Lower lobe of right lung (tissue), 2 donors: ENCODE results near the gene ESPN. TPM values are rescaled to one million over a fixed set of nuclear protein-coding genes. Genes with fewer than 3 reads are reported as not detected.
A peak's percentile ranks its signal among the peaks of the same experiment; 100 is the strongest.
"Not testable (repeated sequence)": the region's sequence is repeated elsewhere in the genome, so short reads cannot be mapped to it uniquely, and the experiment has no call there.

Experiments
- ATAC-seq, 2 donors: fragments of 200-7000 bp; cut with Tn5 transposase; one replicate each; pipeline ENCODE4 v1.9.1; 2020 to 2022; ENCODE audit warnings: mild to moderate bottlenecking in 2 of 2, moderate library complexity in 2 of 2
- DNase-seq: peaks from one replicate; pipeline ENCODE4 v3.0.0-alpha.2; 2020
- H3K27ac ChIP-seq: fragments of 200-600 bp; one replicate; pipeline ENCODE4 v1.8.0; 2022
- H3K27me3 ChIP-seq: fragments of 200-600 bp; one replicate; pipeline ENCODE4 v1.8.0; 2022; ENCODE audit warnings: low read depth
- H3K36me3 ChIP-seq: fragments of 200-600 bp; one replicate; pipeline ENCODE4 v1.8.0; 2022; ENCODE audit warnings: mild to moderate bottlenecking
- H3K4me1 ChIP-seq: fragments of 200-600 bp; one replicate; pipeline ENCODE4 v1.8.0; 2022
- H3K4me3 ChIP-seq: fragments of 200-600 bp; one replicate; pipeline ENCODE4 v1.8.0; 2022; ENCODE audit warnings: mild to moderate bottlenecking
- H3K9me3 ChIP-seq: fragments of 200-600 bp; one replicate; pipeline ENCODE4 v1.8.0; 2022
- intact Hi-C: fragments of 100-400 bp; cut with DNase I; formaldehyde crosslinking; loops from one replicate; pipeline ENCODE4 v1.11.0; 2022
- total RNA-seq: library from RNA; stranded (reverse); fragmentation: NEBNext Ultra II Directional; extraction: Animal tissue kit (Norgen Biotek cat#: 25700); gene quantifications from one replicate; pipeline ENCODE4 v1.2.1, GENCODE V29; 2021
- TF ChIP-seq, protein P1 (sequence below): fragments of 200-600 bp; IDR thresholded peaks from one replicate; pipeline ENCODE4 v1.8.0; 2022; ENCODE audit warnings: antibody characterized with exemption, mild to moderate bottlenecking
- donor health status: DM: no; HTN: yes; CAD: no; lungs with severe emphysema.

ESPN gene
- total RNA-seq, 1 donor from 2014 or later = 8.3 TPM

DNA sequence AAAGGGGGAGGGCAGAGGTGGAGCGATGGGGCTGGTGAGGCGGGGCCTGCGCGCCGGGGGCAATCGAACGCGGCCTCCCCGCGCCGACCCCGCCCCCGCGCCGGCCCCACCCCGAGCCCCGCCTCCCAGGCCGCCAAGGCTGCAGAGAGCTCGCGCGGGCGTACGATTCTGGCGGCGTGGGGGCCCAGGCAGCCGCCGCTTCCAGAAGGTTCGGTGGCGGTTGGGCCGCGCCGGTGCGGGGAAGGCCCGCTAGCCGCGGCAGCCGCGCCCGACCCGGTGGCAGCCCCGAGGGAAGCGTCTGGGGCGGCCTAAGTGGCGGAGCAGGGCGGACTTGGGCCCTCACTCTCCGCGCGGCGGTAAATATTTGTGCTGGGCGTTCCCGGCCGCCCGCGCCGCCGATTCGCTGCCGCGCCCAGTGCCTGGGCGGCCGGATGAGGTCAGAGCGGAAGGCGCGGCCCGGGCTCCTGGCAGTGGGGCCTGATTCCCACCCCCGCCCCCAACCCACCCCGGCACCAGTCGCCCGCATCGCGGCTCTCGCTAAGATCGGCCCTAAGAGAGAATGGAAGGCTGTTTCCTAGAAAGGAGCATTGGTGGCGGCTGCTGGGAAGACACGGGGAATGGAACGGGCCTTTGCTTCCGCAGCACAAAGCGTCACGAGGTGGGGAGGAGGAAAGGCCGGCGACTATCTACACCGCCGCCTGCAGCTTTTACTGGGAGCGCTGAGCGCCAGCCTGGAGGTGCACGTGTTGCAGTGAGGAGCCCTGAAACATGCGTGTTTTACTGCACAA is 31.0 kb upstream of the ESPN start, which contains the start of gene ACOT7:
Gene ACOT7, minus strand, starts transcription at position 368 of the 788 bp plus-strand sequence. CDS start 368 bp downstream, outside the sequence.
- DNase-seq (peak; percentile 93), ATAC-seq (peak; percentile 98 to 99)
- H3K27ac ChIP-seq = peak within 1 kb of the TSS; percentile 99
- no peaks in the 10 kb centered on the region for H3K27me3 ChIP-seq
- H3K4me1 ChIP-seq = peaks cover 18% of the 10 kb centered on the region
- TF ChIP-seq, protein P1, sequence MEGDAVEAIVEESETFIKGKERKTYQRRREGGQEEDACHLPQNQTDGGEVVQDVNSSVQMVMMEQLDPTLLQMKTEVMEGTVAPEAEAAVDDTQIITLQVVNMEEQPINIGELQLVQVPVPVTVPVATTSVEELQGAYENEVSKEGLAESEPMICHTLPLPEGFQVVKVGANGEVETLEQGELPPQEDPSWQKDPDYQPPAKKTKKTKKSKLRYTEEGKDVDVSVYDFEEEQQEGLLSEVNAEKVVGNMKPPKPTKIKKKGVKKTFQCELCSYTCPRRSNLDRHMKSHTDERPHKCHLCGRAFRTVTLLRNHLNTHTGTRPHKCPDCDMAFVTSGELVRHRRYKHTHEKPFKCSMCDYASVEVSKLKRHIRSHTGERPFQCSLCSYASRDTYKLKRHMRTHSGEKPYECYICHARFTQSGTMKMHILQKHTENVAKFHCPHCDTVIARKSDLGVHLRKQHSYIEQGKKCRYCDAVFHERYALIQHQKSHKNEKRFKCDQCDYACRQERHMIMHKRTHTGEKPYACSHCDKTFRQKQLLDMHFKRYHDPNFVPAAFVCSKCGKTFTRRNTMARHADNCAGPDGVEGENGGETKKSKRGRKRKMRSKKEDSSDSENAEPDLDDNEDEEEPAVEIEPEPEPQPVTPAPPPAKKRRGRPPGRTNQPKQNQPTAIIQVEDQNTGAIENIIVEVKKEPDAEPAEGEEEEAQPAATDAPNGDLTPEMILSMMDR = peak; percentile 11
- H3K9me3 ChIP-seq = no peaks in the 10 kb centered on the region
- no peaks in the 10 kb centered on the region for H3K36me3 ChIP-seq
- peak within 1 kb of the TSS; percentile 62 for H3K4me3 ChIP-seq
- intact Hi-C loops = no loop called here

- H3K9me3 ChIP-seq, H3K27ac ChIP-seq, H3K36me3 ChIP-seq, ATAC-seq, intact Hi-C loops, H3K27me3 ChIP-seq, H3K4me3 ChIP-seq, DNase-seq: not testable (repeated sequence)
- H3K4me1 ChIP-seq = peaks cover 18% of the 10 kb centered on the region
Observed at GRCh38 chr1:6395130-6395529, 29.4 kb upstream of the ESPN start.

DNA sequence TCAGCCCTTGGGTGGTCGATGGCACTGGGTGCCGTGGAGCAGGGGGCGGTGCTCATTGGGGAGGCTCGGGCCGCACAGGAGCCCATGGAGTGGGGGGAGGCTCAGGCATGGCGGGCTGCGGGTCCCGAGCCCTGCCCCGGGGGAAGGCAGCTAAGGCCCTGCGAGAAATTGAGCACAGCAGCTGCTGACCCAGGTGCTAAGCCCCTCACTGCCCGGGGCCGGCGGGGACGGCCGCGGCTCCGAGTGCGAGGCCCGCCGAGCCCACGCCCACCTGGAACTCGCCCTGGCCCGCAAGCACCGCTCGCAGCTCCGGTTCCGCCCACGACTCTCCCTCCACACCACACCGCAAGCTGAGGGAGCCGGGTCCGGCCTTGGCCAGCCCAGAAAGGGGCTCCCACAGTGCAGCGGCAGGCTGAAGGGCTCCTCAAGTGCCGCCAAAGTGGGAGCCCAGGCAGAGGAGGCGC is 28.8 kb upstream of the ESPN start:
- H3K4me1 ChIP-seq = peaks cover 18% of the 10 kb centered on the region
- H3K27me3 ChIP-seq, H3K27ac ChIP-seq, intact Hi-C loops, H3K9me3 ChIP-seq, DNase-seq, H3K4me3 ChIP-seq, ATAC-seq, H3K36me3 ChIP-seq: not testable (repeated sequence)

DNA sequence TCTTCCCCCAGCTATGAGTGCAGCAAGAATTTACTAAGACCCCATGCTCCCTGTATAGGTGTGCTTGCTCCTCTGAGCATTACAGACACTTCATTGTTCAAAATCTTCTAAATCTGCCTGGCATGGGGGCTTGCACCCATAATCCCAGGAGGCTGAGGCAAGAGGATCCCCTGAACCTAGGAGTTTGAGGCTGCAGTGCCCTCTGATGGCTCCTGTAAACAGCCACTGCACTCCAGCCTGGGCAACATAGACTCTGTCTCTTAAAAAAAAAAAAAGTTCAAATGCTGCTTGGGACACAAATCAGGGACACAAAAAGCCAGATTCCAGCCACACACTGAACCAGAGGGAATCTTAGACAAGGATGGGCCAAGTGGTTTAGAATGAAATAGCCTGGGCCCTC is 27.6 kb upstream of the ESPN start:
- no peak for DNase-seq

GRCh38 chr1:6397844-6398441 is 26.6 kb upstream of the ESPN start:
- Histone ChIP-seq H3K27me3 (peaks cover 5% of the 10 kb centered on the region), H3K27ac (no peak overlapping the region), H3K4me1 (peaks cover 6% of the 10 kb centered on the region), H3K4me3 (no peak overlapping the region), H3K9me3 (no peaks in the 10 kb centered on the region), H3K36me3 (no peaks in the 10 kb centered on the region)
- intact Hi-C loops = no loop called here
- TF ChIP-seq, protein P1 = no peak
- ATAC-seq (no peak), DNase-seq (no peak)

More for the DNA sequence above, 27.6 kb upstream of the ESPN start:
- peaks cover 14% of the 10 kb centered on the region for H3K4me1 ChIP-seq
- no peak for ATAC-seq
- H3K4me3 ChIP-seq = no peak overlapping the region
- H3K27me3 ChIP-seq = peaks cover 5% of the 10 kb centered on the region
- no peak overlapping the region for H3K27ac ChIP-seq
- H3K9me3 ChIP-seq = no peaks in the 10 kb centered on the region
- no peaks in the 10 kb centered on the region for H3K36me3 ChIP-seq
- intact Hi-C loops = no loop called here
- TF ChIP-seq, protein P1 = no peak

- Histone ChIP-seq H3K4me1 (peaks cover 2% of the 10 kb centered on the region), H3K9me3 (no peaks in the 10 kb centered on the region), H3K36me3 (no peaks in the 10 kb centered on the region), H3K4me3 (no peak overlapping the region), H3K27me3 (peaks cover 5% of the 10 kb centered on the region), H3K27ac (no peak overlapping the region)
- ATAC-seq (no peak), DNase-seq (no peak)
- TF ChIP-seq, protein P1 = no peak
- intact Hi-C loops = no loop called here
Observed at GRCh38 chr1:6399294-6399693, 25.3 kb upstream of the ESPN start.
